HG02870 (cell line): ENCODE results near the gene WRNIP1.
A peak's percentile ranks its signal among the peaks of the same experiment; 100 is the strongest.

Experiments
- ATAC-seq: cut with Tn5 transposase; IDR thresholded peaks from one replicate; pipeline ENCODE4 v1.9.1; 2021; ENCODE audit warnings: mild to moderate bottlenecking, moderate library complexity; ENCODE audit not compliant: unreplicated experiment

Gene WRNIP1

GRCh38 chr6:2765166-2765895 is at the start of gene WRNIP1:
TSS of gene WRNIP1 (plus strand) at chr6:2765393. CDS start at chr6:2765623, 230 bp downstream.
- ATAC-seq: peak; percentile 85

GRCh38 chr6:2715737-2716136 is 49.5 kb upstream of the WRNIP1 start:
- ATAC-seq: no peak

- no peak for ATAC-seq
Measured at GRCh38 chr6:2716936-2717700, 48.1 kb upstream of the WRNIP1 start.

GRCh38 chr6:2718334-2719092 is 46.7 kb upstream of the WRNIP1 start:
- ATAC-seq: no peak

- no peak for ATAC-seq
Measured at GRCh38 chr6:2719093-2719455, 46.1 kb upstream of the WRNIP1 start.

GRCh38 chr6:2721219-2721618 is 44.0 kb upstream of the WRNIP1 start:
- no peak for ATAC-seq

- ATAC-seq: no peak
Measured at GRCh38 chr6:2725364-2725988, 39.7 kb upstream of the WRNIP1 start.

GRCh38 chr6:2725999-2726567 is 39.1 kb upstream of the WRNIP1 start:
- no peak for ATAC-seq

- no peak for ATAC-seq
Measured at GRCh38 chr6:2729921-2730320, 35.3 kb upstream of the WRNIP1 start.

GRCh38 chr6:2730353-2731107 is 34.7 kb upstream of the WRNIP1 start:
- ATAC-seq: no peak

- ATAC-seq: no peak
Measured at GRCh38 chr6:2731281-2731909, 33.8 kb upstream of the WRNIP1 start.

GRCh38 chr6:2732503-2733089 is 32.6 kb upstream of the WRNIP1 start:
- no peak for ATAC-seq

GRCh38 chr6:2733324-2733723 is 31.9 kb upstream of the WRNIP1 start:
- peak; percentile 95 for ATAC-seq

- ATAC-seq: no peak
Measured at GRCh38 chr6:2733736-2734480, 31.3 kb upstream of the WRNIP1 start.

- no peak for ATAC-seq
Measured at GRCh38 chr6:2734488-2735166, 30.6 kb upstream of the WRNIP1 start.

- no peak for ATAC-seq
Measured at GRCh38 chr6:2737885-2738284, 27.3 kb upstream of the WRNIP1 start.

- no peak for ATAC-seq
Measured at GRCh38 chr6:2738373-2738979, 26.7 kb upstream of the WRNIP1 start.

GRCh38 chr6:2739335-2739734 is 25.9 kb upstream of the WRNIP1 start:
- no peak for ATAC-seq
